Measurements from ENCODE around the gene PHRF1. TPM values are rescaled to one million over a fixed set of nuclear protein-coding genes. Genes with fewer than 3 reads are reported as not detected.

PHRF1 gene
- total RNA-seq, 1 experiment from 2014 or later, result 48.9 TPM

DNA sequence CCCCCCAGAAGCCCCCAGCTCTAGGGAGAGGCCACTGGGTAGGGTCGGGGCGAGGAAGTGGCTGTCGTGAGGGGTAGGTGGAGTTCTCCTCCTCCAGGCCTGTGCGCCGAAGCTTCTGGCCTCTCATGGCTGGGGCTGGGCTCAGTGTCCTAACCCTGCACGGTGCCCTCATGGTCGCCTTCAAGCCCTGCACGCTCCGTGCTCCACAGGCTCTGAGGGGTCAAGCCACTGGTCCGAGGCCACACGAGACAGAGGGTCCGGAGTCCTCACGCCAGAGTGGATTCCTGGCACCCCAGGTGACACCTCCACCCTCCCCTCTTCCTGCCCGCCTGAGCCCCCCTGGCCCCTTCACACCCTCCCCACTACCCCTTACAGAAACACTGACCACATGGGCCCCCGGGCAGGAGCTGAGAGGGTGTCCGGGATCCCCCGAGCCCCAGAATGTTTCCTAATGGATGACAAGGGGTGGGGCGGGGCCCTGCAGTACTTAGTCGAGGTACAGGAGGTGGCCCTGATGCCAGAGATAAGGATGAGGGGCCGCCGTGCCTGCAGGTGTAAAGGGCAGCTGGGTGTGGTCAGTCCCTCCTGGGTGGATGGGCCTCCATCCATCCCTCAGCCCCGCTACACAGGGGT lies 49.5 kb downstream of the PHRF1 start:
- no peaks in the 10 kb centered on the region for H3K79me2 ChIP-seq (ENCODE audit: insufficient read depth, low read length)
- no peaks in the 10 kb centered on the region for H3K23me2 ChIP-seq (ENCODE audit: insufficient read length, low read depth, low read length, poor library complexity, severe bottlenecking)
- peaks cover 0 to 3% (median 0%) of the 10 kb centered on the region in 3 experiments; a peak in 3 of 7 replicates for H3K36me3 Mint-ChIP-seq (ENCODE audit: insufficient read depth in 1 of 3, low read depth in 3 of 3)
- H2BK120ac ChIP-seq (ENCODE audit: low read depth, low read length, poor library complexity, severe bottlenecking), result no peak overlapping the region
- no peak for DNase-seq
- H3K27me3 Mint-ChIP-seq (ENCODE audit: low read depth), result peaks cover 28% of the 10 kb centered on the region
- H3K23ac ChIP-seq (ENCODE audit: insufficient read length, low read depth, low read length), result no peak overlapping the region
- H3K18ac ChIP-seq (ENCODE audit: insufficient read length, low read depth, low read length), result no peak overlapping the region
- H4K8ac ChIP-seq (replicated peaks; ENCODE audit: insufficient read length, low read depth, low read length), result no peak overlapping the region
- no peak overlapping the region for H3K56ac ChIP-seq (ENCODE audit: insufficient read length, low read depth, low read length)
- TF ChIP-seq CTCF (conservative IDR thresholded peaks at IDR 0.05), result no peak
- no peak overlapping the region for H2BK5ac ChIP-seq (ENCODE audit: insufficient read length, low read length)
- no peaks in the 10 kb centered on the region for H3K4me1 ChIP-seq (ENCODE audit: insufficient read depth, low read length)
- no peak overlapping the region for H2BK20ac ChIP-seq (ENCODE audit: low read depth, low read length, poor library complexity, severe bottlenecking)
- no peak overlapping the region for H2AFZ ChIP-seq (ENCODE audit: low read length)
- no peak overlapping the region for H2BK12ac ChIP-seq (ENCODE audit: insufficient read length, low read depth, low read length)
- no peaks in the 10 kb centered on the region; a peak in 1 of 5 replicates for H3K9me3 Mint-ChIP-seq
- H4K20me1 ChIP-seq (ENCODE audit: control insufficient read depth, insufficient read depth, insufficient read length), result no peaks in the 10 kb centered on the region
- no peak overlapping the region for H3K4me3 Mint-ChIP-seq
- H3K9me3 ChIP-seq (ENCODE audit: control insufficient read depth, low read depth, low read length), result no peaks in the 10 kb centered on the region
- peaks cover 9 to 24% of the 10 kb centered on the region in 2 experiments for H3K4me1 Mint-ChIP-seq
- no peak overlapping the region for H2BK15ac ChIP-seq (ENCODE audit: low read depth, low read length)
- peaks cover 6% of the 10 kb centered on the region; the same call in 1 of the 2 replicates for H3K27me3 ChIP-seq (ENCODE audit: insufficient read depth, low read length)
- no peak overlapping the region for H3K14ac ChIP-seq (ENCODE audit: insufficient read depth, low read length)
- no peak overlapping the region for H4K5ac ChIP-seq (ENCODE audit: insufficient read length, low read depth, low read length)
- H3K79me1 ChIP-seq (ENCODE audit: insufficient read depth, low read depth, low read length, poor library complexity, severe bottlenecking), result no peaks in the 10 kb centered on the region
- no peak overlapping the region for H3K27ac ChIP-seq (ENCODE audit: insufficient read length, low read depth, low read length)
- WGBS (ENCODE audit: extremely low coverage, insufficient read length, low lambda C conversion rate), result no CpG with 5 or more reads among the region's 22 CpGs
- no peak overlapping the region for H3K4ac ChIP-seq (ENCODE audit: low read depth, low read length)
- no peak overlapping the region for H3K9ac ChIP-seq (ENCODE audit: extremely low read depth, insufficient read length, low read length)
- H3K4me2 ChIP-seq (ENCODE audit: insufficient read depth, insufficient read length, low read length), result no peak overlapping the region
- H3T11ph ChIP-seq (ENCODE audit: low read length), result no peak overlapping the region
- no peak overlapping the region for H3K27ac Mint-ChIP-seq
- no peak overlapping the region for H2AK5ac ChIP-seq (ENCODE audit: insufficient read length, low read length)
- no peak overlapping the region for H4K91ac ChIP-seq (ENCODE audit: insufficient read length, low read depth, low read length)
